Memory B cell (primary cell): ENCODE results near the gene TRDMT1.

Experiments used
- ATAC-seq: fragments of 150-1000 bp; cut with Tn5 transposase; 2 replicates; pipeline ENCODE4 v1.10.0; 2021; ENCODE audit warnings: low read depth, mild to moderate bottlenecking, moderate library complexity
- DNase-seq, 2 donors: peaks; one replicate each; pipeline ENCODE4 v3.0.0; 2022; ENCODE audit warnings: low spot score in 2 of 2
- H3K27ac Mint-ChIP-seq: one replicate; pipeline ENCODE4 v1.8.0; 2022; ENCODE audit warnings: mild to moderate bottlenecking, moderate library complexity, mixed read lengths
- H3K27me3 Mint-ChIP-seq: one replicate; pipeline ENCODE4 v1.8.0; 2022; ENCODE audit warnings: mixed read lengths
- H3K36me3 Mint-ChIP-seq: one replicate; pipeline ENCODE4 v1.8.0; 2022; ENCODE audit warnings: mild to moderate bottlenecking, mixed read lengths
- H3K4me1 Mint-ChIP-seq: one replicate; pipeline ENCODE4 v1.8.0; 2022; ENCODE audit warnings: mixed read lengths
- H3K4me3 Mint-ChIP-seq: one replicate; pipeline ENCODE4 v1.8.0; 2022; ENCODE audit warnings: mild to moderate bottlenecking, moderate library complexity, mixed read lengths
- H3K9me3 Mint-ChIP-seq: one replicate; pipeline ENCODE4 v1.8.0; 2022; ENCODE audit warnings: mixed read lengths

The TRDMT1 gene

GRCh38 chr10:17188644-17189172 is 12.8 kb downstream of the TRDMT1 start:
- H3K9me3 Mint-ChIP-seq: no peaks in the 10 kb centered on the region
- H3K36me3 Mint-ChIP-seq: peaks cover 7% of the 10 kb centered on the region
- no peak overlapping the region for H3K27ac Mint-ChIP-seq
- no peak for ATAC-seq
- DNase-seq: no peak
- no peaks in the 10 kb centered on the region for H3K27me3 Mint-ChIP-seq
- peaks cover 11% of the 10 kb centered on the region for H3K4me1 Mint-ChIP-seq
- H3K4me3 Mint-ChIP-seq: no peak overlapping the region

DNA sequence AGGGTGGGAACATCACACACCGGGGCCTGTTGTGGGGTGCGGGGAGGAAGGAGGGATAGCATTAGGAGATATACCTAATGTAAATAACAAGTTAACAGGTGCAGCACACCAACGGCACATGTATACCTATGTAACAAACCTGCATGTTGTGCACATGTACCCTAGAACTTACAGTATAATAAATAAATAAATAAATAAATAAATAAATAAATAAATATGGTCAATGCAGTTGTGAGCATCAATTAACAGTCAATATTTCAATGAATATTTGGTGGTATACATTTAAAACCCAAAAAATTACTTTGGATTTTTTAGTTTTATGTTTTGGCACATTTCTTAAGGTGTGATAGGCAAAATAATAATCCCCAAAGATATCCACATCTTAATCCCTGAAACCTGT is 15.6 kb downstream of the TRDMT1 start:
- DNase-seq (no peak), ATAC-seq (no peak)
- no peak overlapping the region for H3K4me3 Mint-ChIP-seq
- H3K9me3 Mint-ChIP-seq: no peaks in the 10 kb centered on the region
- H3K4me1 Mint-ChIP-seq: peaks cover 4% of the 10 kb centered on the region
- H3K36me3 Mint-ChIP-seq: peaks cover 4% of the 10 kb centered on the region
- H3K27ac Mint-ChIP-seq: no peak overlapping the region
- no peaks in the 10 kb centered on the region for H3K27me3 Mint-ChIP-seq

GRCh38 chr10:17183110-17183509 is 18.4 kb downstream of the TRDMT1 start:
- ATAC-seq (no peak), DNase-seq (no peak)
- Mint-ChIP-seq H3K27me3 (no peaks in the 10 kb centered on the region), H3K4me1 (peaks cover 2% of the 10 kb centered on the region), H3K4me3 (no peak overlapping the region), H3K9me3 (no peaks in the 10 kb centered on the region), H3K27ac (no peak overlapping the region), H3K36me3 (peaks cover 2% of the 10 kb centered on the region)

DNA sequence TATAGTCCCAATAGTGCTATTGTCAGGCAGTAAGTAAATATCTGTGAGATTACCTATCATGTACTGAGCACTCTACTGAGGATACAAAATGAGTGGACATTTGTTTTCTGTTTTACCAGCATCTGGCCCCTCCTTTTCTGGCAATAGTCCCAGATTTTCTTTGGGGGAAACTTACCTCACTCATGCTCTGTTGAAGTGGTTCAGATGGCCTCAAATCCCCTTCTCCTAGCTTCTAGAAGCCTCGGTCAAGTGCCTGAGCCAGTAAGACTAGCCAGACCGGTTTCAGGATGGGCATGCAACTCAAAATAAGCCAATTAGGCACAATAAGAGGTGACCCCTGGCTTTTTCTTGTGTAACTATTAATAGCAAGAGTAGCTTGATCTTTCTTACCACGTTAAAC is 19.7 kb downstream of the TRDMT1 start:
- H3K27ac Mint-ChIP-seq: no peak overlapping the region
- peaks cover 3% of the 10 kb centered on the region for H3K36me3 Mint-ChIP-seq
- H3K4me3 Mint-ChIP-seq: no peak overlapping the region
- peaks cover 2% of the 10 kb centered on the region for H3K4me1 Mint-ChIP-seq
- H3K9me3 Mint-ChIP-seq: no peaks in the 10 kb centered on the region
- ATAC-seq (no peak), DNase-seq (no peak)
- no peaks in the 10 kb centered on the region for H3K27me3 Mint-ChIP-seq

GRCh38 chr10:17181110-17181509 is 20.4 kb downstream of the TRDMT1 start:
- DNase-seq: no peak
- no peak for ATAC-seq
- Mint-ChIP-seq H3K27me3 (no peaks in the 10 kb centered on the region), H3K27ac (no peak overlapping the region), H3K4me1 (peaks cover 2% of the 10 kb centered on the region), H3K36me3 (peaks cover 2% of the 10 kb centered on the region), H3K4me3 (no peak overlapping the region), H3K9me3 (no peaks in the 10 kb centered on the region)

DNA sequence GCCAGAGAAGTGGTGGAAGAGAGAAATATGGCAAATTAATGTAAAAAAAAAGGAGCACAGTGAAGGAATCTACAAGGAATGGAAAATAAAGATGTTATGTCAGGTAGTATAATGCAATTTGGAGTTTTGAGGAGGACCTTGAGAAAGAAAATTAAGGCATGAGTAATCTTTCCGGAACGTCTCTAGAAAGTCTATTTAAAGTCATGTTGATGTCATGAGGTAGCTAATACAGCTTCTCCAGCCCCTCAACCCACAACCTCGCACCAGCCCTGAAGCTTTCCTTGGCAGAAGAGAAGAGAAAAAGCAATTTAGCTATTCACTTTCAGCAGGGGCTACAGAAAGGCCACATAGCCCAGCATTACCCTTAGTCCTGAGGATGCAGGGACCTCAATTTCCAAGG is 22.5 kb downstream of the TRDMT1 start:
- H3K4me3 Mint-ChIP-seq: no peak overlapping the region
- ATAC-seq (no peak), DNase-seq (no peak)
- H3K4me1 Mint-ChIP-seq: peaks cover 3% of the 10 kb centered on the region
- peaks cover 1% of the 10 kb centered on the region for H3K36me3 Mint-ChIP-seq
- H3K9me3 Mint-ChIP-seq: no peaks in the 10 kb centered on the region
- H3K27me3 Mint-ChIP-seq: no peaks in the 10 kb centered on the region
- no peak overlapping the region for H3K27ac Mint-ChIP-seq

GRCh38 chr10:17178006-17178405 is 23.5 kb downstream of the TRDMT1 start:
- Mint-ChIP-seq H3K4me3 (no peak overlapping the region), H3K4me1 (peaks cover 3% of the 10 kb centered on the region), H3K27me3 (no peaks in the 10 kb centered on the region)

DNA sequence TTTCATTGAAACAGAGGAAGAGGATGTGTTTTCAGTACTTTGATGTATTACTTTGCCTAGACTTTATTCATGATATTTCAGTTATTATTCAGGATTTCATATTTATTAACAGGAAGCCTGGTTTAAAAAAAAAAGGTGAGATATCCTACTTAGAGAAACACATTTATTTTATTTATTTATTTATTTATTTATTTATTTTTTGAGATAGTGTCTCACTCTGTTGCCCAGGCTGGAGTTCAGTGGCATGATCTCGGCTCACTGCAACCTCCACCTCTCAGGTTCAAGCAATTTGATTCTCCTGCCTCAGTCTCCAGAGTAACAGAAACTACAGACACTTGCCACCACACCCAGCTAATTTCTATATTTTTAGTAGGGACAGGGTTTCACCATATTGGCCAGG is 24.5 kb downstream of the TRDMT1 start:
- peaks cover 3% of the 10 kb centered on the region for H3K4me1 Mint-ChIP-seq
- H3K9me3 Mint-ChIP-seq: no peaks in the 10 kb centered on the region
- no peak overlapping the region for H3K4me3 Mint-ChIP-seq
- ATAC-seq (no peak), DNase-seq (no peak)
- H3K27ac Mint-ChIP-seq: no peak overlapping the region
- H3K36me3 Mint-ChIP-seq: peaks cover 4% of the 10 kb centered on the region
- H3K27me3 Mint-ChIP-seq: no peaks in the 10 kb centered on the region

More at GRCh38 chr10:17178006-17178405, 23.5 kb downstream of the TRDMT1 start:
- no peak for DNase-seq
- Mint-ChIP-seq H3K27ac (no peak overlapping the region), H3K36me3 (peaks cover 4% of the 10 kb centered on the region), H3K9me3 (no peaks in the 10 kb centered on the region)
- ATAC-seq: no peak

- Mint-ChIP-seq H3K4me1 (peaks cover 3% of the 10 kb centered on the region), H3K27ac (no peak overlapping the region), H3K27me3 (no peaks in the 10 kb centered on the region), H3K4me3 (no peak overlapping the region), H3K9me3 (no peaks in the 10 kb centered on the region), H3K36me3 (peaks cover 8% of the 10 kb centered on the region)
- DNase-seq (no peak), ATAC-seq (no peak)
Measured at GRCh38 chr10:17176091-17176490, 25.4 kb downstream of the TRDMT1 start.

- Mint-ChIP-seq H3K36me3 (peaks cover 8% of the 10 kb centered on the region), H3K4me3 (no peak overlapping the region), H3K27me3 (no peaks in the 10 kb centered on the region), H3K4me1 (peaks cover 3% of the 10 kb centered on the region), H3K9me3 (no peaks in the 10 kb centered on the region), H3K27ac (peak overlapping the region; percentile 31)
- ATAC-seq (no peak), DNase-seq (no peak)
Measured at GRCh38 chr10:17175551-17175950, 25.9 kb downstream of the TRDMT1 start.

DNA sequence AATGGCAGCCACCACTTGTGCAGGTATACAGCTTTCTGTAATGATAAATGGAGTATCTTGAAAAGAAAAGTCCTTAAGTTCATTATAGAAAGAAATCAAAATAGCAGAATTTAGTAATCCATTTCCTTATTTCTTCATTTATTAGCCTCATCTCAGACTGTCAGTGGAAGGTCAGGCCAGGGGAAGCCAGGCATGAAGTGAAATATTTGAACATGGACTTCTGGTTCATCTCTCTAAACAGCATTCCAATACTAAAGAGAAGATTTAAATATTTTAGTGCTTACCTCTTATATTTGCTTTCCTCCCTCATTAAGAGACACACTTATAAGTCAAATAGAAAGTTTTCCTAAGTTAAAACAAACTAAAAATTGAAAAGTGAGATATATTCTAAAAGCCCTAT is 26.8 kb downstream of the TRDMT1 start:
- Mint-ChIP-seq H3K4me1 (peaks cover 3% of the 10 kb centered on the region), H3K27ac (no peak overlapping the region), H3K4me3 (no peak overlapping the region), H3K9me3 (no peaks in the 10 kb centered on the region), H3K27me3 (no peaks in the 10 kb centered on the region), H3K36me3 (peaks cover 8% of the 10 kb centered on the region)
- ATAC-seq: no peak
- DNase-seq: no peak

DNA sequence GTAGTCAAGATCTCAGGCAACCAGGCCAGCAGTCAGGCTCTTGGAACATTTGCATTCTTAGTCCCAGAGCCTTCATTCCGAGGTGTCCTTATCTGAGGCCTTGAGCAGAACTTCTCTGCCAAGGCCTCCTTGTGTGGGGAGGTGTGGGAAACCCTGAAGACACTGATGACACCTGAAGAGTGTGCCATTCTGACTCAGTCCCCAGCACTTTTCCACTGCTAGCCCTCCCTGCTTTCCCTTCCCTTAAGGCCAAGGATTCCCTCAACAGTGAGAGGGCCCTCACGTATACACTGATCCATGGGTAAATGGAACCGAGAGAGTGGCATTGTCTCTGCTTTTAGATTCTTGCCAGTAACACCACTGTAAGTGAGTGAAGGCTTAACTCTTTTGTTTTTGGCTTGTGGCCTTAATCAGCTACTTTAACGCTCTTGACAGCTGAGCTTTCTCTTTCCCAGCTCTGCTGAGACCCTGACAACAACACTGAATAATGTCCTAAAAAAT is 30.3 kb downstream of the TRDMT1 start:
- H3K27ac Mint-ChIP-seq: no peak overlapping the region
- H3K27me3 Mint-ChIP-seq: no peaks in the 10 kb centered on the region
- no peak overlapping the region for H3K4me3 Mint-ChIP-seq
- ATAC-seq (no peak), DNase-seq (no peak)
- no peaks in the 10 kb centered on the region for H3K9me3 Mint-ChIP-seq
- H3K4me1 Mint-ChIP-seq: peaks cover 3% of the 10 kb centered on the region
- peaks cover 10% of the 10 kb centered on the region for H3K36me3 Mint-ChIP-seq

DNA sequence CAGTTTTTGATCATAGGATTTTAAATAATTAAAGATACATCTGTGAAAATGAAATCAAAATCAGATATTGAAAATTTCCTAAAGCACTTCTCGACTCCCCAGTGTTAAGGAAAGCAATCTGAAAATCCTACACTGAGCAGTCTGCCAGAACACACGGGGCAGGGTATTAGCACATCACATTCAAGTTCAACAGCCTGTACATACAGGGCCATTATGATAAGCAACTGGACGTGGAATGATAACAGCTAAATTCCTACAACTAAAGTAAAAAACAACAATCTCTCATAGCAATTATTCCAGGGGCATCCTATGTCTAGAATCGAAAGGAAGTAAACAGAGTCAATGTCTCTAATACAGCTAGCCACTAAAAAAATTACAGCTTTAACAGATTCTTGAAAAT is 31.7 kb downstream of the TRDMT1 start:
- H3K4me3 Mint-ChIP-seq: no peak overlapping the region
- no peaks in the 10 kb centered on the region for H3K4me1 Mint-ChIP-seq
- DNase-seq (no peak), ATAC-seq (no peak)
- H3K9me3 Mint-ChIP-seq: no peaks in the 10 kb centered on the region
- no peaks in the 10 kb centered on the region for H3K27me3 Mint-ChIP-seq
- no peak overlapping the region for H3K27ac Mint-ChIP-seq
- peaks cover 10% of the 10 kb centered on the region for H3K36me3 Mint-ChIP-seq

GRCh38 chr10:17166699-17167098 is 34.8 kb downstream of the TRDMT1 start:
- no peaks in the 10 kb centered on the region for H3K27me3 Mint-ChIP-seq
- peaks cover 12% of the 10 kb centered on the region for H3K36me3 Mint-ChIP-seq
- DNase-seq: no peak
- H3K27ac Mint-ChIP-seq: no peak overlapping the region
- H3K4me3 Mint-ChIP-seq: no peak overlapping the region
- no peaks in the 10 kb centered on the region for H3K9me3 Mint-ChIP-seq
- ATAC-seq: no peak
- H3K4me1 Mint-ChIP-seq: no peaks in the 10 kb centered on the region

GRCh38 chr10:17162828-17163227 is 38.6 kb downstream of the TRDMT1 start:
- Mint-ChIP-seq H3K9me3 (no peaks in the 10 kb centered on the region), H3K27ac (no peak overlapping the region), H3K4me1 (no peaks in the 10 kb centered on the region), H3K36me3 (peaks cover 5% of the 10 kb centered on the region), H3K4me3 (no peak overlapping the region), H3K27me3 (no peaks in the 10 kb centered on the region)
- ATAC-seq (no peak), DNase-seq (no peak)
